Ascending aorta (tissue), 2 donors: ENCODE data around the gene GEMIN7. TPM values are rescaled to one million over a fixed set of nuclear protein-coding genes. Genes with fewer than 3 reads are reported as not detected.

Experiments
- DNase-seq, 2 donors: peaks; one replicate each; pipeline ENCODE4 v3.0.0-alpha.2; 2019; ENCODE audit warnings: low spot score in 2 of 2
- H3K27ac ChIP-seq, 2 donors: fragments of 200-600 bp; sonication (generic); one replicate each; pipeline ENCODE4 v1.5.1; 2016 to 2017; ENCODE audit warnings: mild to moderate bottlenecking in 1 of 2
- H3K27me3 ChIP-seq: fragments of 200-600 bp; sonication (generic); one replicate; pipeline ENCODE4 v1.5.1; 2017
- H3K36me3 ChIP-seq, 2 donors: fragments of 200-600 bp; sonication (generic); one replicate each; pipeline ENCODE4 v1.5.1; 2016
- H3K4me1 ChIP-seq, 2 donors: fragments of 200-600 bp; sonication (generic); one replicate each; pipeline ENCODE4 v1.5.1; 2016 to 2017; ENCODE audit warnings: mild to moderate bottlenecking in 1 of 2
- H3K4me3 ChIP-seq, 2 donors: fragments of 200-600 bp; sonication (generic); one replicate each; pipeline ENCODE4 v1.5.1; 2016 to 2017; ENCODE audit warnings: mild to moderate bottlenecking in 1 of 2
- H3K9me3 ChIP-seq, 2 donors: fragments of 200-600 bp; sonication (generic); one replicate each; pipeline ENCODE4 v1.5.1; 2016
- intact Hi-C: fragments of 100-400 bp; cut with DNase I; formaldehyde crosslinking; loops from one replicate; pipeline ENCODE4 v1.15.1; 2023
- total RNA-seq: library from RNA; depleted of rRNA; stranded (reverse); fragments of >200 nt; gene quantifications from one replicate; pipeline ENCODE4 v1.1.0, GENCODE V29; 2016
- TF ChIP-seq, protein P1 (sequence below), 3 experiments: fragments of 200-600 bp in 2 of 3; fragments of 450-650 bp in 1 of 3; sonication (generic) in 2 of 3; IDR thresholded peaks; one replicate each; pipeline ENCODE4 v1.5.1; 2016 to 2019; ENCODE audit warnings: antibody characterized with exemption in 3 of 3, mild to moderate bottlenecking in 1 of 3, moderate library complexity in 1 of 3

GEMIN7 gene
- total RNA-seq, 1 donor from 2014 or later, result 48.2 TPM

DNA sequence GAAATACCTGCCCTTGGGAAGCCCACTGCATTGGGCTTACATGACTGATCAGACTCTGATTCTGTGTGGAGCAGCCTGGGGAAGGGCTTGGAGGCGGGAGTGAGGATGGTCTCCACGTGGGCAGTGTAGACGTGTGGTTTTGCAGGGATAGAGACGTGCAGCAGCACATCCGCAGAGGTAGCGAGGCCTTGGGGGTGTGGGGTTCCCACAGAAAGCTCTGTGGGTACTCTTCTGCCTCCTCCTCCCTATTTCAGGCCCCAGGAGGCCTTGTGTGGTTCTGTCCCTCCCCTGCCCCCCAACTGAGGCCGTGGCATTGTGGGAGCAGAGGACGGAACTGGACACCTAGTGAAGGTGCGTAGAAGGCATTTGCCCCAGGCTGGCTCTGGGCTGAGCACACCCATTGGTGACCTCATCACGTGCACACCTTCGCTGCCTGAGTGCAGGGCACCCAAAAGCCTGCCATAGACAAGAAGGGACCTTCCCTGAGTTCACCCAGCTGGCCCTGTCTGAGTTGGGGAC lies 42.8 kb downstream of the GEMIN7 start:
- Histone ChIP-seq H3K27me3 (no peaks in the 10 kb centered on the region), H3K27ac (no peak overlapping the region), H3K9me3 (no peaks in the 10 kb centered on the region), H3K36me3 (no peaks in the 10 kb centered on the region), H3K4me1 (no peaks in the 10 kb centered on the region), H3K4me3 (no peak overlapping the region)
- DNase-seq, result no peak
- intact Hi-C loops, result no loop called here
- TF ChIP-seq, protein P1, sequence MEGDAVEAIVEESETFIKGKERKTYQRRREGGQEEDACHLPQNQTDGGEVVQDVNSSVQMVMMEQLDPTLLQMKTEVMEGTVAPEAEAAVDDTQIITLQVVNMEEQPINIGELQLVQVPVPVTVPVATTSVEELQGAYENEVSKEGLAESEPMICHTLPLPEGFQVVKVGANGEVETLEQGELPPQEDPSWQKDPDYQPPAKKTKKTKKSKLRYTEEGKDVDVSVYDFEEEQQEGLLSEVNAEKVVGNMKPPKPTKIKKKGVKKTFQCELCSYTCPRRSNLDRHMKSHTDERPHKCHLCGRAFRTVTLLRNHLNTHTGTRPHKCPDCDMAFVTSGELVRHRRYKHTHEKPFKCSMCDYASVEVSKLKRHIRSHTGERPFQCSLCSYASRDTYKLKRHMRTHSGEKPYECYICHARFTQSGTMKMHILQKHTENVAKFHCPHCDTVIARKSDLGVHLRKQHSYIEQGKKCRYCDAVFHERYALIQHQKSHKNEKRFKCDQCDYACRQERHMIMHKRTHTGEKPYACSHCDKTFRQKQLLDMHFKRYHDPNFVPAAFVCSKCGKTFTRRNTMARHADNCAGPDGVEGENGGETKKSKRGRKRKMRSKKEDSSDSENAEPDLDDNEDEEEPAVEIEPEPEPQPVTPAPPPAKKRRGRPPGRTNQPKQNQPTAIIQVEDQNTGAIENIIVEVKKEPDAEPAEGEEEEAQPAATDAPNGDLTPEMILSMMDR (IDR thresholded peaks at IDR 0.05), result no peak

DNA sequence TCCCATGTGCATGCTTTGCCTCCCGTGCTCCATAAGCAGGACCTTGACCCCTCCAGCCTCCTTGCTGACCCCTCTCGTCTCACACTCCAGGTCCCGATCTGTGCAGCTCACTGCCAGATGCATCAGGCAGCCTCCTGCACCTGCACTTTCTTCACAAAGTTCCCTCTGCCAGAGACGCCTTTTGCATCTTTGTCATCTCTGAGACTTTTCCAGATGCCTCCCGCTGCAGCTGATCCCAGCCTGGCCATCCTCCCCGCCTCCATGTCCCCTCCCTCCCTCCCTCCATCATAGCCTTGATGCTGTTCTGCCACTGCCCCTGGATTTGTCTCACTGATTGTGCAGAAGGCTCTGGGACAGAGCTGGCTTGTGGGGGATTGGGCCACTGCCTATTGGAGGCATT lies 43.8 kb downstream of the GEMIN7 start:
- no peak for DNase-seq
- no peaks in the 10 kb centered on the region for H3K9me3 ChIP-seq
- no peak overlapping the region for H3K4me3 ChIP-seq
- no peaks in the 10 kb centered on the region for H3K27me3 ChIP-seq
- intact Hi-C loops, result no loop called here
- TF ChIP-seq, protein P1 (IDR thresholded peaks at IDR 0.05), result no peak
- H3K4me1 ChIP-seq, result no peaks in the 10 kb centered on the region
- H3K27ac ChIP-seq, result no peak overlapping the region
- no peaks in the 10 kb centered on the region for H3K36me3 ChIP-seq

DNA sequence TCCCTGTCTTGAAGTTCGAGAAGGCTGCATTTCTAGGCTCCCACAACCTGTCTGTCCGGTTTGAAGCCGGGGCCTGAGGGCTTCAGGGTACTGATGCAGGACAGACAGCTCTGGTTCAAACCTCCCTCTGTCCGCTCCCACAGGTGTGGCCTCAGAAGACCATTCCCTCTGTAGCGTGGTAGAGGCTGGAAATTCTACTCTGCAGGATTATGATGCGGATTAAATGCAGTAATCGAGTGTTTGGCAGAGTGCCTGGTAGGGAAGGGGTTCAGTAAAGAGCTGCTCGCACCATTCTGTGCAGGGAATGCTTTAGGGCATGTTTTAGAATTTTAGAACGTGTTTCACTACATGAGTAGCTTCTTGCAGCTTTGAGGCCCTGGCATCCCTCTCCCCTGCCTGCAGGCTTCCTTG lies 44.4 kb downstream of the GEMIN7 start:
- Histone ChIP-seq H3K4me3 (no peak overlapping the region), H3K9me3 (no peaks in the 10 kb centered on the region), H3K36me3 (no peaks in the 10 kb centered on the region), H3K4me1 (no peaks in the 10 kb centered on the region), H3K27ac (no peak overlapping the region), H3K27me3 (no peaks in the 10 kb centered on the region)
- intact Hi-C loops, result no loop called here
- TF ChIP-seq, protein P1 (IDR thresholded peaks at IDR 0.05), result no peak
- DNase-seq, result no peak

- Histone ChIP-seq H3K36me3 (no peaks in the 10 kb centered on the region), H3K27me3 (no peaks in the 10 kb centered on the region), H3K4me1 (no peaks in the 10 kb centered on the region), H3K4me3 (no peak overlapping the region), H3K27ac (no peak overlapping the region), H3K9me3 (no peaks in the 10 kb centered on the region)
- DNase-seq, result no peak
- TF ChIP-seq, protein P1 (IDR thresholded peaks at IDR 0.05), result no peak
- intact Hi-C loops, result no loop called here
Observed at GRCh38 chr19:45124021-45124420, 45.0 kb downstream of the GEMIN7 start.

DNA sequence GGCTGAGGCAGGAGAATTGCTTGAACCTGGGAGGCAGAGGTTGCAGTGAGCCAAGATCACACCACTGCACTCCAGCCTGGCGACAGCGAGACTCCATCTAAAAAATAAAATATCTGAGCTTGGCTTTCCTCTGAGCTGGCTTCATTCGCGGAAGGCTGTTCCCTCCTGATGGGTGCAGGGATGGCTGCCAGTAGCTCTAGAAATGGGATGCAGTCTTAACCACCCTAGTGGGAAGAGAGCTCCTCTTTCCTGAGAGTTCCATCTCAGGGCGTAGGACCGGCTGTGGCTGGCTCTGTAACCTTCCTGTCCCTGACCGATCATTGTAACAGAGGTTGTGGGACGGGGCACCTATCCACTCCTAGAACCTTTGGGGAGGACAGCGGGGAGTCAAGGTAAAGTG lies 46.3 kb downstream of the GEMIN7 start:
- intact Hi-C loops, result no loop called here

More for the DNA sequence above, 46.3 kb downstream of the GEMIN7 start:
- TF ChIP-seq, protein P1 (IDR thresholded peaks at IDR 0.05), result no peak
- no peaks in the 10 kb centered on the region for H3K36me3 ChIP-seq
- no peaks in the 10 kb centered on the region for H3K4me1 ChIP-seq
- DNase-seq, result no peak
- no peak overlapping the region for H3K27ac ChIP-seq
- H3K9me3 ChIP-seq, result no peaks in the 10 kb centered on the region
- no peak overlapping the region for H3K4me3 ChIP-seq
- H3K27me3 ChIP-seq, result no peaks in the 10 kb centered on the region
